H9 (cell line): ENCODE measurements around the gene OPRL1. TPM values are rescaled to one million over a fixed set of nuclear protein-coding genes. Genes with fewer than 3 reads are reported as not detected.
A peak's percentile ranks its signal among the peaks of the same experiment; 100 is the strongest.

Source experiments
- DNase-seq: peaks from one replicate; pipeline ENCODE4 v3.0.0-alpha.2; 2017
- H2AFZ ChIP-seq: one replicate; pipeline ENCODE4 v1.6.1; 2013; ENCODE audit warnings: mild to moderate bottlenecking, low read length, control low read depth, moderate library complexity
- H2AK5ac ChIP-seq: 2 replicates; pipeline ENCODE4 v1.6.1; 2013; ENCODE audit warnings: low read length, control low read depth, mixed read lengths; ENCODE audit not compliant: insufficient read length
- H2BK120ac ChIP-seq: one replicate; pipeline ENCODE4 v1.6.1; 2013; ENCODE audit warnings: low read depth, mild to moderate bottlenecking, low read length, control low read depth, inconsistent platforms; ENCODE audit not compliant: poor library complexity, severe bottlenecking
- H2BK12ac ChIP-seq: 2 replicates; pipeline ENCODE4 v1.6.1; 2013; ENCODE audit warnings: low read length, control low read depth, mixed read lengths, low read depth; ENCODE audit not compliant: insufficient read length
- H2BK15ac ChIP-seq: 2 replicates; pipeline ENCODE4 v1.6.1; 2013; ENCODE audit warnings: low read depth, low read length, control low read depth
- H2BK20ac ChIP-seq: one replicate; pipeline ENCODE4 v1.6.1; 2013; ENCODE audit warnings: low read depth, mild to moderate bottlenecking, low read length, control low read depth, inconsistent platforms; ENCODE audit not compliant: poor library complexity, severe bottlenecking
- H2BK5ac ChIP-seq: 2 replicates; pipeline ENCODE4 v1.6.1; 2013; ENCODE audit warnings: low read length, control low read depth, mixed read lengths; ENCODE audit not compliant: insufficient read length
- H3K14ac ChIP-seq: 2 replicates; pipeline ENCODE4 v1.6.1; 2013; ENCODE audit warnings: low read length, control low read depth; ENCODE audit not compliant: insufficient read depth
- H3K18ac ChIP-seq: 2 replicates; pipeline ENCODE4 v1.6.1; 2013; ENCODE audit warnings: low read depth, mild to moderate bottlenecking, mixed read lengths, low read length, control low read depth; ENCODE audit not compliant: insufficient read length
- H3K23ac ChIP-seq: 2 replicates; pipeline ENCODE4 v1.6.1; 2013; ENCODE audit warnings: low read length, control low read depth, mixed read lengths, low read depth; ENCODE audit not compliant: insufficient read length
- H3K23me2 ChIP-seq: 2 replicates; pipeline ENCODE4 v1.6.1; 2013; ENCODE audit warnings: low read depth, mild to moderate bottlenecking, mixed read lengths, low read length, control low read depth; ENCODE audit not compliant: insufficient read length, poor library complexity, severe bottlenecking
- H3K27ac ChIP-seq: 2 replicates; pipeline ENCODE4 v1.5.1; 2013; ENCODE audit warnings: low read length, control low read depth, mixed read lengths, low read depth; ENCODE audit not compliant: insufficient read length
- H3K27me3 ChIP-seq: 2 replicates; pipeline ENCODE4 v1.6.1; 2013; ENCODE audit warnings: low read length, control low read depth, inconsistent platforms; ENCODE audit not compliant: insufficient read depth
- H3K4ac ChIP-seq: 2 replicates; pipeline ENCODE4 v1.6.1; 2013; ENCODE audit warnings: low read depth, mild to moderate bottlenecking, control low read depth, inconsistent platforms, low read length, moderate library complexity
- H3K4me1 ChIP-seq: 2 replicates; pipeline ENCODE4 v1.6.1; 2013; ENCODE audit warnings: low read length, control low read depth, inconsistent platforms; ENCODE audit not compliant: insufficient read depth
- H3K4me2 ChIP-seq: 2 replicates; pipeline ENCODE4 v1.6.1; 2013; ENCODE audit warnings: low read length, control low read depth, mixed read lengths; ENCODE audit not compliant: insufficient read length, insufficient read depth
- H3K56ac ChIP-seq: 2 replicates; pipeline ENCODE4 v1.6.1; 2013; ENCODE audit warnings: low read depth, mild to moderate bottlenecking, mixed read lengths, low read length, control low read depth; ENCODE audit not compliant: insufficient read length
- H3K79me1 ChIP-seq: 2 replicates; pipeline ENCODE4 v1.6.1; 2013; ENCODE audit warnings: low read depth, mild to moderate bottlenecking, moderate library complexity, low read length, control low read depth, inconsistent platforms; ENCODE audit not compliant: insufficient read depth, poor library complexity, severe bottlenecking
- H3K79me2 ChIP-seq: 2 replicates; pipeline ENCODE4 v1.6.1; 2013; ENCODE audit warnings: low read length, control low read depth, inconsistent platforms; ENCODE audit not compliant: insufficient read depth
- H3K9ac ChIP-seq: 2 replicates; pipeline ENCODE4 v1.6.1; 2013; ENCODE audit warnings: low read length, control low read depth, mixed read lengths; ENCODE audit not compliant: insufficient read length; ENCODE audit errors: extremely low read depth
- H3K9me3 ChIP-seq: one replicate; pipeline ENCODE4 v1.6.1; 2013; ENCODE audit warnings: low read depth, low read length, inconsistent platforms; ENCODE audit not compliant: control insufficient read depth
- H3T11ph ChIP-seq: one replicate; pipeline ENCODE4 v1.6.1; 2013; ENCODE audit warnings: mild to moderate bottlenecking, low read length, control low read depth, inconsistent platforms
- H4K20me1 ChIP-seq: one replicate; pipeline ENCODE4 v1.6.1; 2013; ENCODE audit not compliant: control insufficient read depth, insufficient read length, insufficient read depth
- H4K5ac ChIP-seq: 2 replicates; pipeline ENCODE4 v1.6.1; 2013; ENCODE audit warnings: low read depth, mild to moderate bottlenecking, mixed read lengths, low read length, control low read depth; ENCODE audit not compliant: insufficient read length
- H4K8ac ChIP-seq: replicated peaks from 2 replicates; pipeline ENCODE4 v1.6.1; 2013; ENCODE audit warnings: low read length, control low read depth, mixed read lengths, low read depth; ENCODE audit not compliant: insufficient read length
- H4K91ac ChIP-seq: 2 replicates; pipeline ENCODE4 v1.6.1; 2013; ENCODE audit warnings: low read depth, mild to moderate bottlenecking, moderate library complexity, mixed read lengths, low read length, control low read depth; ENCODE audit not compliant: insufficient read length
- H3K27ac Mint-ChIP-seq, 3 experiments: 2 replicates in 2 of 3; 3 replicates in 1 of 3; pipeline ENCODE4 v1.8.0; 2020 to 2021; ENCODE audit warnings: mixed read lengths in 3 of 3, mild to moderate bottlenecking in 1 of 3, moderate library complexity in 1 of 3
- H3K27me3 Mint-ChIP-seq: 2 replicates; pipeline ENCODE4 v1.8.0; 2021; ENCODE audit warnings: low read depth, mild to moderate bottlenecking, moderate library complexity, mixed read lengths
- H3K36me3 Mint-ChIP-seq, 3 experiments: 2 replicates in 2 of 3; 3 replicates in 1 of 3; pipeline ENCODE4 v1.8.0; 2020 to 2021; ENCODE audit warnings: low read depth in 3 of 3, mixed read lengths in 3 of 3; ENCODE audit not compliant: insufficient read depth in 1 of 3
- H3K4me1 Mint-ChIP-seq, 2 experiments: 2 replicates each; pipeline ENCODE4 v1.8.0; 2020; ENCODE audit warnings: mixed read lengths in 2 of 2
- H3K4me3 Mint-ChIP-seq, 2 experiments: 2 replicates in 1 of 2; 3 replicates in 1 of 2; pipeline ENCODE4 v1.8.0; 2020 to 2021; ENCODE audit warnings: mild to moderate bottlenecking in 2 of 2, mixed read lengths in 2 of 2, moderate library complexity in 1 of 2
- H3K9me3 Mint-ChIP-seq, 2 experiments: 2 replicates in 1 of 2; 3 replicates in 1 of 2; pipeline ENCODE4 v1.8.0; 2020; ENCODE audit warnings: mild to moderate bottlenecking in 2 of 2, mixed read lengths in 2 of 2, moderate library complexity in 1 of 2
- WGBS: extraction: QIAGEN DNeasy Blood & Tissue Kit; methylation state at CpG from one replicate; pipeline ENCODE4 v1.1.7; 2013; ENCODE audit warnings: missing lambda C conversion rate, low lambda C conversion rate, mixed read lengths; ENCODE audit not compliant: insufficient read length; ENCODE audit errors: extremely low coverage; 5-methylcytosine and 5-hydroxymethylcytosine counted together
- total RNA-seq: library from RNA; stranded (reverse); gene quantifications from 2 replicates; pipeline ENCODE4 v1.2.1, GENCODE V29; 2021
- TF ChIP-seq, protein P1 (sequence below): fragments of 200-600 bp; sonication (generic); conservative IDR thresholded peaks from 3 replicates; pipeline ENCODE4 v1.8.0; 2021; ENCODE audit warnings: antibody characterized with exemption, mild to moderate bottlenecking

The OPRL1 gene
- total RNA-seq, 1 experiment from 2014 or later: 0.90 TPM

DNA sequence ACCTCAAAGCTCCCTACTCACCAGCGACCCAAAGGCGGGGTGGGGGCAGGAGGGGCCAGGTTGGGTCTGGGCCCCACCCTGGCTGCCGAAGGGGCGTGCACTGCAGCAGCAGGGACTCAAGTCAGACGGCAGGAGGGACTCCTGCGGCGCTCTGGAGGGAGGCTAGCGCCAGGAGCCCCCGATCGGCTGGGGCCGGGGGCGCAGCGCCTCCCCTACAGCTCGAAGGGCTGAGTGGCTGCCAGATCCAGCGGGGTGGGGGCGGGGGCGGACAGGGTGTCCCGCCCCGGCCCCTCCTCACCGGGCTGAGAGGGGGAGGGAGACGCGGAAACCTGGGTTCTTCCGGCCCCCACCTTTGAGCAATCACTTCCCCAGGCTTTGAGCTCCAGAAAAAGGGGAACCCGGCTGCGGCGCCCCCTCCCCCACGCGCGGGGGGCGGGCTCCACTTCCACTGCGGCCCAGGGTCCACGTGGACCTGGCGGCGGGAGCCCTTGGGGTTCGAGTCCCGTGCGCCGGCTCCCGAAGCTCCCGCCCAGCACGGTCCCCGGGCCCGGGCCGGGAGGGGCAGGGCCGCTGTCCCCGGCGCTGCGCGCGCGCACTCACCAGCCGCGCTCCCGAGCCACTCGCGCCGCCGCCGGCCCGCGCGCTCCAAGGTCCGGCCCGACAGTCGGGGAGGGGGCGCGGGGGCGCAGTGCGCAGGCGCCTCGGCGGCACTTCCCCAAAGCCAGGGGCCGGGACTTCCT, 439 bp upstream of the OPRL1 start, which contains the start of gene RGS19:
Gene RGS19 (minus strand): TSS at position 246 of the 740 bp plus-strand sequence. CDS start 2,632 bp downstream, outside the sequence.
- H3K14ac ChIP-seq: no peak within 1 kb of the TSS
- no peak within 1 kb of the TSS for H2BK15ac ChIP-seq
- no peak within 1 kb of the TSS for H2BK20ac ChIP-seq
- no peak within 1 kb of the TSS for H3K27ac ChIP-seq
- no peak within 1 kb of the TSS for H2BK5ac ChIP-seq
- H3K27ac Mint-ChIP-seq: no peak within 1 kb of the TSS; a peak in 1 of 7 replicates
- no peak within 1 kb of the TSS for H2AK5ac ChIP-seq
- DNase-seq: peak; percentile 68
- peaks cover 0 to 2% of the 10 kb centered on the region in 2 experiments; a peak in 1 of 5 replicates for H3K9me3 Mint-ChIP-seq
- no peaks in the 10 kb centered on the region for H4K20me1 ChIP-seq
- no peak within 1 kb of the TSS for H4K8ac ChIP-seq
- no peaks in the 10 kb centered on the region for H3K79me2 ChIP-seq
- no peak within 1 kb of the TSS for H3K4ac ChIP-seq
- H3K18ac ChIP-seq: no peak within 1 kb of the TSS
- no peak within 1 kb of the TSS for H2AFZ ChIP-seq
- H3K4me1 Mint-ChIP-seq: peaks cover 32 to 40% of the 10 kb centered on the region in 2 experiments
- peak within 1 kb of the TSS; percentile 62 for H3K4me2 ChIP-seq
- no peak within 1 kb of the TSS for H2BK12ac ChIP-seq
- no peak within 1 kb of the TSS for H4K91ac ChIP-seq
- H4K5ac ChIP-seq: no peak within 1 kb of the TSS
- H3K23ac ChIP-seq: no peak within 1 kb of the TSS
- no CpG with 5 or more reads among the region's 73 CpGs for WGBS
- TF ChIP-seq, protein P1, sequence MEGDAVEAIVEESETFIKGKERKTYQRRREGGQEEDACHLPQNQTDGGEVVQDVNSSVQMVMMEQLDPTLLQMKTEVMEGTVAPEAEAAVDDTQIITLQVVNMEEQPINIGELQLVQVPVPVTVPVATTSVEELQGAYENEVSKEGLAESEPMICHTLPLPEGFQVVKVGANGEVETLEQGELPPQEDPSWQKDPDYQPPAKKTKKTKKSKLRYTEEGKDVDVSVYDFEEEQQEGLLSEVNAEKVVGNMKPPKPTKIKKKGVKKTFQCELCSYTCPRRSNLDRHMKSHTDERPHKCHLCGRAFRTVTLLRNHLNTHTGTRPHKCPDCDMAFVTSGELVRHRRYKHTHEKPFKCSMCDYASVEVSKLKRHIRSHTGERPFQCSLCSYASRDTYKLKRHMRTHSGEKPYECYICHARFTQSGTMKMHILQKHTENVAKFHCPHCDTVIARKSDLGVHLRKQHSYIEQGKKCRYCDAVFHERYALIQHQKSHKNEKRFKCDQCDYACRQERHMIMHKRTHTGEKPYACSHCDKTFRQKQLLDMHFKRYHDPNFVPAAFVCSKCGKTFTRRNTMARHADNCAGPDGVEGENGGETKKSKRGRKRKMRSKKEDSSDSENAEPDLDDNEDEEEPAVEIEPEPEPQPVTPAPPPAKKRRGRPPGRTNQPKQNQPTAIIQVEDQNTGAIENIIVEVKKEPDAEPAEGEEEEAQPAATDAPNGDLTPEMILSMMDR: no peak
- no peak within 1 kb of the TSS for H3K56ac ChIP-seq
- peaks cover 20% of the 10 kb centered on the region for H3K23me2 ChIP-seq
- H3T11ph ChIP-seq: no peak within 1 kb of the TSS
- peaks cover 35% of the 10 kb centered on the region for H3K27me3 Mint-ChIP-seq
- no peaks in the 10 kb centered on the region for H3K9me3 ChIP-seq
- H3K9ac ChIP-seq: no peak within 1 kb of the TSS
- H3K79me1 ChIP-seq: no peaks in the 10 kb centered on the region
- no peaks in the 10 kb centered on the region; a peak in 1 of 7 replicates for H3K36me3 Mint-ChIP-seq
- peak within 1 kb of the TSS; percentile 67 to 85 for H3K4me3 Mint-ChIP-seq
- H3K4me1 ChIP-seq: no peaks in the 10 kb centered on the region; the same call in 1 of the 2 replicates
- H3K27me3 ChIP-seq: peaks cover 4% of the 10 kb centered on the region; the same call in 1 of the 2 replicates
- no peak within 1 kb of the TSS for H2BK120ac ChIP-seq
